Head of caudate nucleus (tissue), 42 donors: Measurements from ENCODE around the gene SKP2.
"Not testable (repeated sequence)": the region's sequence is repeated elsewhere in the genome, so short reads cannot be mapped to it uniquely, and the experiment has no call there.

Experiments used
- DNase-seq, 42 donors: peaks; one replicate each; pipeline versions ENCODE4 v3.0.0 to v3.0.0-alpha.2; 2020 to 2021; ENCODE audit warnings: mixed read lengths in 7 of 42
- intact Hi-C: fragments of 100-400 bp; cut with DNase I; formaldehyde crosslinking; loops from one replicate; pipeline ENCODE4 v1.15.0; 2022

The SKP2 gene

GRCh38 chr5:36181774-36182173 is 29.9 kb downstream of the SKP2 start:
- peak in 1 of 42 donors; percentile 8 for DNase-seq
- intact Hi-C loops, result no loop called here

- DNase-seq, intact Hi-C loops: not testable (repeated sequence)
Observed at GRCh38 chr5:36184408-36184807, 32.5 kb downstream of the SKP2 start.

- DNase-seq, result no peak
- intact Hi-C loops, result no loop called here
Observed at GRCh38 chr5:36193746-36194145, 41.8 kb downstream of the SKP2 start.

GRCh38 chr5:36198281-36198680 is 46.4 kb downstream of the SKP2 start:
- DNase-seq, result no peak
- intact Hi-C loops, result no loop called here

- intact Hi-C loops, DNase-seq: not testable (repeated sequence)
Observed at GRCh38 chr5:36198783-36199182, 46.9 kb downstream of the SKP2 start.

- intact Hi-C loops, result no loop called here
- DNase-seq, result no peak
Observed at GRCh38 chr5:36199620-36200019, 47.7 kb downstream of the SKP2 start.

- no peak for DNase-seq
- intact Hi-C loops, result no loop called here
Observed at GRCh38 chr5:36200513-36200912, 48.6 kb downstream of the SKP2 start.

- no peak for DNase-seq
- intact Hi-C loops, result no loop called here
Observed at GRCh38 chr5:36202521-36202961, 50.6 kb downstream of the SKP2 start.

- intact Hi-C loops, result no loop called here
Observed at GRCh38 chr5:36205329-36205728, 53.4 kb downstream of the SKP2 start.

GRCh38 chr5:36206913-36207312 is 55.0 kb downstream of the SKP2 start:
- intact Hi-C loops, result no loop called here
- DNase-seq, result no peak

More at GRCh38 chr5:36205329-36205728, 53.4 kb downstream of the SKP2 start:
- no peak for DNase-seq

GRCh38 chr5:36208786-36209185 is 56.9 kb downstream of the SKP2 start:
- intact Hi-C loops, result no loop called here
- no peak for DNase-seq

GRCh38 chr5:36209664-36210063 is 57.8 kb downstream of the SKP2 start:
- intact Hi-C loops, result no loop called here
- no peak for DNase-seq

GRCh38 chr5:36214436-36214835 is 62.5 kb downstream of the SKP2 start:
- DNase-seq, result no peak
- intact Hi-C loops, result no loop called here

GRCh38 chr5:36215910-36216309 is 64.0 kb downstream of the SKP2 start:
- intact Hi-C loops, result no loop called here
- DNase-seq, result no peak

- intact Hi-C loops, result no loop called here
- DNase-seq, result no peak
Observed at GRCh38 chr5:36217567-36217966, 65.7 kb downstream of the SKP2 start.

- intact Hi-C loops, result no loop called here
- no peak for DNase-seq
Observed at GRCh38 chr5:36217988-36218387, 66.1 kb downstream of the SKP2 start.

GRCh38 chr5:36222620-36223019 is 70.7 kb downstream of the SKP2 start:
- no peak for DNase-seq
- intact Hi-C loops, result no loop called here

GRCh38 chr5:36227046-36227445 is 75.1 kb downstream of the SKP2 start:
- DNase-seq, result no peak
- intact Hi-C loops, result no loop called here

- no peak for DNase-seq
- intact Hi-C loops, result no loop called here
Observed at GRCh38 chr5:36228505-36228904, 76.6 kb downstream of the SKP2 start.

GRCh38 chr5:36230151-36230790 is 78.4 kb downstream of the SKP2 start:
- intact Hi-C loops, result no loop called here
- DNase-seq, result no peak

GRCh38 chr5:36232533-36232932 is 80.6 kb downstream of the SKP2 start:
- intact Hi-C loops, result no loop called here
- DNase-seq, result no peak
